ENCODE measurements around the gene SFXN2. TPM values are rescaled to one million over a fixed set of nuclear protein-coding genes. Genes with fewer than 3 reads are reported as not detected.

SFXN2 gene
- total and polyA plus RNA-seq, 8 donors, result 15.7 to 21.0 (median 17.9) TPM

DNA sequence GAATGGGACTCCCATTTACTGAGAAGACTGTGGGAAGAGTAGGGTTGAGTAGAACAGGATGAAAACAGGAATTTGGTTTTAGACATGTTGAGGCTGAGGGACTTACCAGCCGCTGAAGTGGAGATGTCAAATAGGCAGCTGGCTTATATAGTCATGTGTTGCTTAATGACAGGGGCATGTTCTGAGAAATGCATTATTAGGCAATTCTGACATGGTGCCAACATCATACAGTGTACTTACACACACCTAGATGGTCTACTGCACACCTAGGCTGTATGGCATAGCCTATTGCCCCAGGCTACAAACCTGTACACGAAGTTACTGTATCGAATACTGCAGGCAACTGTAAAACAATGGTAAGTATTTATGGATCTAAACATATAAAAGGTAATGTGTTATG is 17.7 kb upstream of the SFXN2 start:
- intact Hi-C loops (cut with DNase I), result no loop called here

GRCh38 chr10:102698894-102699293 is 15.5 kb upstream of the SFXN2 start:
- no peak overlapping the region for H3K4me3 ChIP-seq
- H3K27me3 ChIP-seq, result no peaks in the 10 kb centered on the region
- ATAC-seq (no peak), DNase-seq (no peak)
- no peaks in the 10 kb centered on the region for H3K9me3 ChIP-seq
- H3K4me1 ChIP-seq, result no peaks in the 10 kb centered on the region
- intact Hi-C loops (cut with DNase I), result no loop called here
- H3K36me3 ChIP-seq, result peaks cover 0 to 36% of the 10 kb centered on the region in 2 donors
- H3K27ac ChIP-seq, result no peak overlapping the region
- TF ChIP-seq, protein P1, sequence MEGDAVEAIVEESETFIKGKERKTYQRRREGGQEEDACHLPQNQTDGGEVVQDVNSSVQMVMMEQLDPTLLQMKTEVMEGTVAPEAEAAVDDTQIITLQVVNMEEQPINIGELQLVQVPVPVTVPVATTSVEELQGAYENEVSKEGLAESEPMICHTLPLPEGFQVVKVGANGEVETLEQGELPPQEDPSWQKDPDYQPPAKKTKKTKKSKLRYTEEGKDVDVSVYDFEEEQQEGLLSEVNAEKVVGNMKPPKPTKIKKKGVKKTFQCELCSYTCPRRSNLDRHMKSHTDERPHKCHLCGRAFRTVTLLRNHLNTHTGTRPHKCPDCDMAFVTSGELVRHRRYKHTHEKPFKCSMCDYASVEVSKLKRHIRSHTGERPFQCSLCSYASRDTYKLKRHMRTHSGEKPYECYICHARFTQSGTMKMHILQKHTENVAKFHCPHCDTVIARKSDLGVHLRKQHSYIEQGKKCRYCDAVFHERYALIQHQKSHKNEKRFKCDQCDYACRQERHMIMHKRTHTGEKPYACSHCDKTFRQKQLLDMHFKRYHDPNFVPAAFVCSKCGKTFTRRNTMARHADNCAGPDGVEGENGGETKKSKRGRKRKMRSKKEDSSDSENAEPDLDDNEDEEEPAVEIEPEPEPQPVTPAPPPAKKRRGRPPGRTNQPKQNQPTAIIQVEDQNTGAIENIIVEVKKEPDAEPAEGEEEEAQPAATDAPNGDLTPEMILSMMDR (IDR thresholded peaks at IDR 0.05), result no peak

More for the DNA sequence above, 17.7 kb upstream of the SFXN2 start:
- ATAC-seq (no peak), DNase-seq (no peak)
- no peaks in the 10 kb centered on the region for H3K4me1 ChIP-seq
- H3K36me3 ChIP-seq, result peaks cover 0 to 39% of the 10 kb centered on the region in 2 donors
- TF ChIP-seq, protein P1 (IDR thresholded peaks at IDR 0.05), result no peak
- H3K27ac ChIP-seq, result no peak overlapping the region
- no peaks in the 10 kb centered on the region for H3K9me3 ChIP-seq
- no peaks in the 10 kb centered on the region for H3K27me3 ChIP-seq
- H3K4me3 ChIP-seq, result no peak overlapping the region

- intact Hi-C loops (cut with DNase I), result no loop called here
- no peak overlapping the region for H3K4me3 ChIP-seq
- H3K4me1 ChIP-seq, result no peaks in the 10 kb centered on the region
- H3K36me3 ChIP-seq, result peaks cover 0 to 33% of the 10 kb centered on the region in 2 donors
- ATAC-seq (no peak), DNase-seq (no peak)
- TF ChIP-seq, protein P1 (IDR thresholded peaks at IDR 0.05), result no peak
- no peaks in the 10 kb centered on the region for H3K27me3 ChIP-seq
- no peak overlapping the region for H3K27ac ChIP-seq
- H3K9me3 ChIP-seq, result no peaks in the 10 kb centered on the region
These were observed 13.2 kb upstream of the SFXN2 start for GRCh38 chr10:102701272-102701671.

- TF ChIP-seq, protein P1 (IDR thresholded peaks at IDR 0.05), result no peak
- Histone ChIP-seq H3K9me3 (no peaks in the 10 kb centered on the region), H3K4me1 (no peaks in the 10 kb centered on the region), H3K27ac (no peak overlapping the region), H3K36me3 (peaks cover 0 to 28% of the 10 kb centered on the region in 2 donors), H3K27me3 (no peaks in the 10 kb centered on the region), H3K4me3 (no peak overlapping the region)
- ATAC-seq (no peak), DNase-seq (no peak)
- intact Hi-C loops (cut with DNase I), result no loop called here
These were observed 12.6 kb upstream of the SFXN2 start for GRCh38 chr10:102701796-102702195.

GRCh38 chr10:102702742-102703141 is 11.7 kb upstream of the SFXN2 start:
- peaks cover 0 to 23% of the 10 kb centered on the region in 2 donors for H3K36me3 ChIP-seq
- no peak overlapping the region for H3K27ac ChIP-seq
- no peak for ATAC-seq
- H3K4me1 ChIP-seq, result no peaks in the 10 kb centered on the region
- intact Hi-C loops (cut with DNase I), result no loop called here
- no peaks in the 10 kb centered on the region for H3K27me3 ChIP-seq
- no peak overlapping the region for H3K4me3 ChIP-seq
- no peak for DNase-seq
- TF ChIP-seq, protein P1 (IDR thresholded peaks at IDR 0.05), result no peak
- no peaks in the 10 kb centered on the region for H3K9me3 ChIP-seq
